Body of pancreas (tissue), 4 donors: Measurements from ENCODE around the gene DRD5.

Experiments
- CTCF ChIP-seq, 7 experiments: fragments of 450-650 bp in 4 of 7; fragments of 200-600 bp in 3 of 7; sonication (generic) in 3 of 7; IDR thresholded peaks; one replicate each; pipeline ENCODE4 v1.5.1; 2016 to 2019; ENCODE audit warnings: antibody characterized with exemption in 7 of 7
- POLR2A ChIP-seq, 3 donors: fragments of 450-650 bp; IDR thresholded peaks; one replicate each; pipeline ENCODE4 v1.6.1; 2016; ENCODE audit warnings: antibody characterized with exemption in 3 of 3, mild to moderate bottlenecking in 2 of 3

GRCh38 chr4:9771034-9771433, 10.4 kb upstream of the DRD5 start:
- TF ChIP-seq POLR2A (IDR thresholded peaks at IDR 0.05) (no peak), CTCF (IDR thresholded peaks at IDR 0.05) (no peak)
